ENCODE results near the gene NKAIN4. TPM values are rescaled to one million over a fixed set of nuclear protein-coding genes. Genes with fewer than 3 reads are reported as not detected.

NKAIN4 gene
- total and polyA plus RNA-seq, 2 experiments from 2014 or later: 12.6 to 13.2 TPM

DNA sequence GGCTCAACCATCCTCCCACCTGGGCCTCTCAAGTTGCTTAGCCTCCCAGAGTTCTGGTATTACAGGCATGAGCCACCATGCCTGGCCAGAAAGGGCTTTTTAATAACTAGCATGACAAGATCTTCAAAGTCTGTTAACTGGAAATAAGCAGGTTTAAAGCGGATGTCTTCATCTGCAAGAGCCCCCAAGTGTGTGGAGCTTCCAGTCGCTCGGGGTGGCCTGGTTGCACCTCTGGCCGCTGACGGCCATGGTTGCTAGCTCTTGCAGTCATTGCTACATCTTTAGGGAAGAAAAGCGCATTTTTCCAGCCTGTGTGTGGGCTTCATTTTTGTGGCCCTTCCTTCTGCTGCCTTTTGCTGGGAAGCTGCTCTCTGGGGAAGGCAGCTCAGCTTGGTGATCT lies 26.1 kb upstream of the NKAIN4 start:
- no peaks in the 10 kb centered on the region for H3K4me1 ChIP-seq (ENCODE audit: insufficient read depth)
- no peak overlapping the region for H3K4me2 ChIP-seq
- H3K27me3 ChIP-seq (ENCODE audit: insufficient read depth): no peaks in the 10 kb centered on the region
- no peak overlapping the region for H3K4me3 ChIP-seq
- Mint-ChIP-seq H3K4me1 (no peaks in the 10 kb centered on the region; the same call in 2 of the 3 replicates), H3K36me3 (ENCODE audit: low read depth) (peaks cover 35% of the 10 kb centered on the region), H3K4me3 (no peak overlapping the region), H3K27ac (no peak overlapping the region), H3K27me3 (ENCODE audit: insufficient read depth, low read depth, poor library complexity) (peaks cover 4% of the 10 kb centered on the region), H3K9me3 (no peaks in the 10 kb centered on the region)
- peaks cover 10% of the 10 kb centered on the region for H4K20me1 ChIP-seq (replicated peaks; ENCODE audit: insufficient read depth)
- DNase-seq (ENCODE audit: low spot score) (no peak), ATAC-seq (no peak)
- H3F3A ChIP-seq (replicated peaks; ENCODE audit: low read depth): 0 out of 2 replicates have a peak, but pooled peaks cover 3% of the 10 kb centered on the region
- no peak overlapping the region for H2AFZ ChIP-seq
- peaks cover 9% of the 10 kb centered on the region; the same call in 1 of the 2 replicates for H3K36me3 ChIP-seq (ENCODE audit: insufficient read depth)
- H3K9me2 ChIP-seq (ENCODE audit: insufficient read depth): no peaks in the 10 kb centered on the region
- H3K27ac ChIP-seq (ENCODE audit: low read depth): no peak overlapping the region
- TF ChIP-seq, protein P1, sequence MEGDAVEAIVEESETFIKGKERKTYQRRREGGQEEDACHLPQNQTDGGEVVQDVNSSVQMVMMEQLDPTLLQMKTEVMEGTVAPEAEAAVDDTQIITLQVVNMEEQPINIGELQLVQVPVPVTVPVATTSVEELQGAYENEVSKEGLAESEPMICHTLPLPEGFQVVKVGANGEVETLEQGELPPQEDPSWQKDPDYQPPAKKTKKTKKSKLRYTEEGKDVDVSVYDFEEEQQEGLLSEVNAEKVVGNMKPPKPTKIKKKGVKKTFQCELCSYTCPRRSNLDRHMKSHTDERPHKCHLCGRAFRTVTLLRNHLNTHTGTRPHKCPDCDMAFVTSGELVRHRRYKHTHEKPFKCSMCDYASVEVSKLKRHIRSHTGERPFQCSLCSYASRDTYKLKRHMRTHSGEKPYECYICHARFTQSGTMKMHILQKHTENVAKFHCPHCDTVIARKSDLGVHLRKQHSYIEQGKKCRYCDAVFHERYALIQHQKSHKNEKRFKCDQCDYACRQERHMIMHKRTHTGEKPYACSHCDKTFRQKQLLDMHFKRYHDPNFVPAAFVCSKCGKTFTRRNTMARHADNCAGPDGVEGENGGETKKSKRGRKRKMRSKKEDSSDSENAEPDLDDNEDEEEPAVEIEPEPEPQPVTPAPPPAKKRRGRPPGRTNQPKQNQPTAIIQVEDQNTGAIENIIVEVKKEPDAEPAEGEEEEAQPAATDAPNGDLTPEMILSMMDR (conservative IDR thresholded peaks at IDR 0.05; ENCODE audit: low read depth in 2 of 2): no peak
- no peak for TF ChIP-seq EZH2 (IDR thresholded peaks at IDR 0.05; ENCODE audit: low read depth, unreplicated experiment)
- no peak for TF ChIP-seq STAT1 (IDR thresholded peaks at IDR 0.05; ENCODE audit: unreplicated experiment)
- TF ChIP-seq REST (IDR thresholded peaks at IDR 0.05; ENCODE audit: unreplicated experiment): no peak
- no peak for TF ChIP-seq ETS1 (IDR thresholded peaks at IDR 0.05)
- no peak for TF ChIP-seq POLR2AphosphoS5 (IDR thresholded peaks at IDR 0.05; ENCODE audit: low read depth)
- no peak for TF ChIP-seq EZH2phosphoT487 (IDR thresholded peaks at IDR 0.05; ENCODE audit: unreplicated experiment)
- no peak for TF ChIP-seq NANOG (IDR thresholded peaks at IDR 0.05; ENCODE audit: borderline replicate concordance)
- no peak for TF ChIP-seq JUNB (IDR thresholded peaks at IDR 0.05; ENCODE audit: unreplicated experiment)
- TF ChIP-seq, protein P2, sequence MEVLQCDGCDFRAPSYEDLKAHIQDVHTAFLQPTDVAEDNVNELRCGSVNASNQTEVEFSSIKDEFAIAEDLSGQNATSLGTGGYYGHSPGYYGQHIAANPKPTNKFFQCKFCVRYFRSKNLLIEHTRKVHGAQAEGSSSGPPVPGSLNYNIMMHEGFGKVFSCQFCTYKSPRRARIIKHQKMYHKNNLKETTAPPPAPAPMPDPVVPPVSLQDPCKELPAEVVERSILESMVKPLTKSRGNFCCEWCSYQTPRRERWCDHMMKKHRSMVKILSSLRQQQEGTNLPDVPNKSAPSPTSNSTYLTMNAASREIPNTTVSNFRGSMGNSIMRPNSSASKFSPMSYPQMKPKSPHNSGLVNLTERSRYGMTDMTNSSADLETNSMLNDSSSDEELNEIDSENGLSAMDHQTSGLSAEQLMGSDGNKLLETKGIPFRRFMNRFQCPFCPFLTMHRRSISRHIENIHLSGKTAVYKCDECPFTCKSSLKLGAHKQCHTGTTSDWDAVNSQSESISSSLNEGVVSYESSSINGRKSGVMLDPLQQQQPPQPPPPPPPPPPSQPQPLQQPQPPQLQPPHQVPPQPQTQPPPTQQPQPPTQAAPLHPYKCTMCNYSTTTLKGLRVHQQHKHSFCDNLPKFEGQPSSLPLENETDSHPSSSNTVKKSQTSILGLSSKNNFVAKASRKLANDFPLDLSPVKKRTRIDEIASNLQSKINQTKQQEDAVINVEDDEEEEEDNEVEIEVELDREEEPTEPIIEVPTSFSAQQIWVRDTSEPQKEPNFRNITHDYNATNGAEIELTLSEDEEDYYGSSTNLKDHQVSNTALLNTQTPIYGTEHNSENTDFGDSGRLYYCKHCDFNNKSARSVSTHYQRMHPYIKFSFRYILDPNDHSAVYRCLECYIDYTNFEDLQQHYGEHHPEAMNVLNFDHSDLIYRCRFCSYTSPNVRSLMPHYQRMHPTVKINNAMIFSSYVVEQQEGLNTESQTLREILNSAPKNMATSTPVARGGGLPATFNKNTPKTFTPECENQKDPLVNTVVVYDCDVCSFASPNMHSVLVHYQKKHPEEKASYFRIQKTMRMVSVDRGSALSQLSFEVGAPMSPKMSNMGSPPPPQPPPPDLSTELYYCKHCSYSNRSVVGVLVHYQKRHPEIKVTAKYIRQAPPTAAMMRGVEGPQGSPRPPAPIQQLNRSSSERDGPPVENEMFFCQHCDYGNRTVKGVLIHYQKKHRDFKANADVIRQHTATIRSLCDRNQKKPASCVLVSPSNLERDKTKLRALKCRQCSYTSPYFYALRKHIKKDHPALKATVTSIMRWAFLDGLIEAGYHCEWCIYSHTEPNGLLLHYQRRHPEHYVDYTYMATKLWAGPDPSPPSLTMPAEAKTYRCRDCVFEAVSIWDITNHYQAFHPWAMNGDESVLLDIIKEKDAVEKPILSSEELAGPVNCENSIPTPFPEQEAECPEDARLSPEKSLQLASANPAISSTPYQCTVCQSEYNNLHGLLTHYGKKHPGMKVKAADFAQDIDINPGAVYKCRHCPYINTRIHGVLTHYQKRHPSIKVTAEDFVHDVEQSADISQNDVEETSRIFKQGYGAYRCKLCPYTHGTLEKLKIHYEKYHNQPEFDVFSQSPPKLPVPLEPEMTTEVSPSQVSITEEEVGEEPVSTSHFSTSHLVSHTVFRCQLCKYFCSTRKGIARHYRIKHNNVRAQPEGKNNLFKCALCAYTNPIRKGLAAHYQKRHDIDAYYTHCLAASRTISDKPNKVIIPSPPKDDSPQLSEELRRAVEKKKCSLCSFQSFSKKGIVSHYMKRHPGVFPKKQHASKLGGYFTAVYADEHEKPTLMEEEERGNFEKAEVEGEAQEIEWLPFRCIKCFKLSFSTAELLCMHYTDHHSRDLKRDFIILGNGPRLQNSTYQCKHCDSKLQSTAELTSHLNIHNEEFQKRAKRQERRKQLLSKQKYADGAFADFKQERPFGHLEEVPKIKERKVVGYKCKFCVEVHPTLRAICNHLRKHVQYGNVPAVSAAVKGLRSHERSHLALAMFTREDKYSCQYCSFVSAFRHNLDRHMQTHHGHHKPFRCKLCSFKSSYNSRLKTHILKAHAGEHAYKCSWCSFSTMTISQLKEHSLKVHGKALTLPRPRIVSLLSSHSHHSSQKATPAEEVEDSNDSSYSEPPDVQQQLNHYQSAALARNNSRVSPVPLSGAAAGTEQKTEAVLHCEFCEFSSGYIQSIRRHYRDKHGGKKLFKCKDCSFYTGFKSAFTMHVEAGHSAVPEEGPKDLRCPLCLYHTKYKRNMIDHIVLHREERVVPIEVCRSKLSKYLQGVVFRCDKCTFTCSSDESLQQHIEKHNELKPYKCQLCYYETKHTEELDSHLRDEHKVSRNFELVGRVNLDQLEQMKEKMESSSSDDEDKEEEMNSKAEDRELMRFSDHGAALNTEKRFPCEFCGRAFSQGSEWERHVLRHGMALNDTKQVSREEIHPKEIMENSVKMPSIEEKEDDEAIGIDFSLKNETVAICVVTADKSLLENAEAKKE (CRISPR knock-in tag; IDR thresholded peaks at IDR 0.05): no peak
- no peak for TF ChIP-seq ZNF331 (CRISPR knock-in tag; IDR thresholded peaks at IDR 0.05; ENCODE audit: low read depth)
- no peak for TF ChIP-seq ZNF114 (CRISPR knock-in tag; IDR thresholded peaks at IDR 0.05)
- no peak for TF ChIP-seq CREB1 (CRISPR knock-in tag; IDR thresholded peaks at IDR 0.05; ENCODE audit: low read depth)
- peaks cover 16% of the 10 kb centered on the region for H3K79me2 ChIP-seq (replicated peaks; ENCODE audit: insufficient read depth)
